Measurements from ENCODE around the gene RBM18. TPM values are rescaled to one million over a fixed set of nuclear protein-coding genes. Genes with fewer than 3 reads are reported as not detected.

Gene RBM18
- total RNA-seq, 4 donors from 2014 or later, result 10.2 to 15.8 (median 11.9) TPM

DNA sequence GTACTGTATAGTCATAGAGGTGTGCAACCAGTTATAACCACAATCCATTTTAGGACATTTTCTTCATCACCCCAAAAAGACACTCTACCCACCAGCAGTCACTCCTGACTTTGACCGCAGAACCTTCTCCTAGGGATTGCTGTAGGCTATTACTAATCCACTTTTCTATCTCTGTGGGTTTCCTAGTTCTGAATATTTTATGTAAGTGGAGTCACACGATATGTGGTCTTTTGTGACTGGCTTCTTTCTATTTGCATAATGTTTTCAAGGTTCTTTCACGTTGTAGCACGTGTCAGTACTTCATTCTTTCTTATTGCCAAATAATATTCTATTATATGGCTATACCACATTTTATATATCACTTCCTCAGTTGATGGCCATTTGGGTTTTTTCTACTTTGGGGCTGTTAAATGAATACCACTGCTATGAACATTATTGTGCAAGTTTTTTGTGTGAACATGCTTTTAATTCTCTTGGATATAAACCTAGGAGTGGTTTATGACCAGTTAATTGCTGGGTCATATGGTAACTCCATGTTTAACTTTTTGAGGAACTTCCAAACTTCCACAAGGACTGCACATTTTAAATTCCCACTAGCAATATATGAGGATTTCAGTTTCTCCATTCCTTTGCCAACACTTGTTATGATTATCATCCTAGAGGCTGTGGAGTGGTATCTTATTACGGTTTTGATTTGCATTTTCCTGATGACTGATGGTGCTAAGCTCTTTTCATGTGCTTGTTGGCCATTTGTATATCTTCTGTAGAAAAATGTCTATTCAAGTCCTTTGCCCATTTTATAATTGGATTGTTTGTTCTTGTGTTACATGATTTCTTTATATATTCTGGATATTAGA, 37.8 kb upstream of the RBM18 start:
- Histone ChIP-seq H3K9me3 (no peaks in the 10 kb centered on the region), H3K27me3 (no peaks in the 10 kb centered on the region), H3K4me1 (peaks cover 3% of the 10 kb centered on the region), H3K4me3 (no peak overlapping the region), H3K27ac (no peak overlapping the region), H3K36me3 (peaks cover 52% of the 10 kb centered on the region)
- WGBS, result 93% methylated on average over 5 of the region's 5 CpGs
- no peak for DNase-seq (ENCODE audit: low spot score in 2 of 2)
- TF ChIP-seq POLR2AphosphoS5 (IDR thresholded peaks at IDR 0.05) (no peak), POLR2A (IDR thresholded peaks at IDR 0.05) (no peak), EP300 (IDR thresholded peaks at IDR 0.05) (no peak)
- TF ChIP-seq, protein P1, sequence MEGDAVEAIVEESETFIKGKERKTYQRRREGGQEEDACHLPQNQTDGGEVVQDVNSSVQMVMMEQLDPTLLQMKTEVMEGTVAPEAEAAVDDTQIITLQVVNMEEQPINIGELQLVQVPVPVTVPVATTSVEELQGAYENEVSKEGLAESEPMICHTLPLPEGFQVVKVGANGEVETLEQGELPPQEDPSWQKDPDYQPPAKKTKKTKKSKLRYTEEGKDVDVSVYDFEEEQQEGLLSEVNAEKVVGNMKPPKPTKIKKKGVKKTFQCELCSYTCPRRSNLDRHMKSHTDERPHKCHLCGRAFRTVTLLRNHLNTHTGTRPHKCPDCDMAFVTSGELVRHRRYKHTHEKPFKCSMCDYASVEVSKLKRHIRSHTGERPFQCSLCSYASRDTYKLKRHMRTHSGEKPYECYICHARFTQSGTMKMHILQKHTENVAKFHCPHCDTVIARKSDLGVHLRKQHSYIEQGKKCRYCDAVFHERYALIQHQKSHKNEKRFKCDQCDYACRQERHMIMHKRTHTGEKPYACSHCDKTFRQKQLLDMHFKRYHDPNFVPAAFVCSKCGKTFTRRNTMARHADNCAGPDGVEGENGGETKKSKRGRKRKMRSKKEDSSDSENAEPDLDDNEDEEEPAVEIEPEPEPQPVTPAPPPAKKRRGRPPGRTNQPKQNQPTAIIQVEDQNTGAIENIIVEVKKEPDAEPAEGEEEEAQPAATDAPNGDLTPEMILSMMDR (IDR thresholded peaks at IDR 0.05), result no peak

DNA sequence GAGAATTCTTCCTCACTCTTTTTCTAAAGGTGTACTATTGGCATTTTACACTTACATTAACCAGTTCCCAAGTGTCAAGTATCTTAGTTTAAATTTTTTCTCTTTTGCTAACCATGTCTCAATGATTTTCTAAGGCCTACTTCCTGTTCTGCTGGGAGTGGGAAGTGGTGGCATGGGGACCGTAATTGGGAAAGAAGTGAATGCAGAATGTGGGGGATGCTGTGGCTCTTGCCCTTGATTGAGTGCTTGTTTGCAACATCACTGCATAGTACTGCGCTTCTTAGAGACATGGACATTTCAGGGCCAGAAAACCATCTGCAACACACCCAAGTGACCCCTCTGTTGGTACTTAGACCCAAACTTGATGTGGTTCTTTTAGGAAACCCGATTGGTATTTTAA, 32.9 kb upstream of the RBM18 start:
- DNase-seq (ENCODE audit: low spot score in 2 of 2), result no peak
- Histone ChIP-seq H3K27ac (no peak overlapping the region), H3K36me3 (peaks cover 48% of the 10 kb centered on the region), H3K9me3 (no peaks in the 10 kb centered on the region), H3K4me1 (no peaks in the 10 kb centered on the region), H3K4me3 (no peak overlapping the region), H3K27me3 (no peaks in the 10 kb centered on the region)
- no peak for TF ChIP-seq POLR2A (IDR thresholded peaks at IDR 0.05)
- no peak for TF ChIP-seq EP300 (IDR thresholded peaks at IDR 0.05)
- no peak for TF ChIP-seq POLR2AphosphoS5 (IDR thresholded peaks at IDR 0.05)
- TF ChIP-seq, protein P1 (IDR thresholded peaks at IDR 0.05), result no peak
- WGBS, result 91% methylated on average over 3 of the region's 3 CpGs

DNA sequence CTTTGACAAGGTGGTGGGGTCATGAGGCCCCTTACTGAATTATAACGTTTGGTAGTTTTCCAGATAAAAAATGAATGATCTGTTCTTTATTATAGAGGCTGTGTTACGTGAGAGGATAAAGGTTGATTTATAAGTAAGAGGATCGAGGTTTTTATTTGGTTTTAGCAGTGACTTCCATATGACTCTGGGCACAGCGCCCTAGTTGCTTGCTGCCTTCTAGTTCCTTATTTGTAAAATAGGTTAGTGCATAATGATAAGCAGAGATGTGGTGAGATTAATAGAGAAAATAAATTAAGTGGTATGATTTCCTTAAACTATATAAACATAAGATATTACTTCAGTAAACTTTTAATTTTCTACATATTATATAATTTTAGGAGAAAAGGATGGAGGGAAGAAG, 29.9 kb upstream of the RBM18 start:
- no peaks in the 10 kb centered on the region for H3K9me3 ChIP-seq
- 77% methylated on average over 4 of the region's 4 CpGs for WGBS
- DNase-seq (ENCODE audit: low spot score in 2 of 2), result no peak
- H3K36me3 ChIP-seq, result peaks cover 49% of the 10 kb centered on the region
- TF ChIP-seq EP300 (IDR thresholded peaks at IDR 0.05) (no peak), POLR2A (IDR thresholded peaks at IDR 0.05) (no peak), POLR2AphosphoS5 (IDR thresholded peaks at IDR 0.05) (no peak)
- TF ChIP-seq, protein P1 (IDR thresholded peaks at IDR 0.05), result no peak
- H3K4me3 ChIP-seq, result no peak overlapping the region
- H3K27ac ChIP-seq, result no peak overlapping the region
- no peaks in the 10 kb centered on the region for H3K27me3 ChIP-seq
- H3K4me1 ChIP-seq, result no peaks in the 10 kb centered on the region

DNA sequence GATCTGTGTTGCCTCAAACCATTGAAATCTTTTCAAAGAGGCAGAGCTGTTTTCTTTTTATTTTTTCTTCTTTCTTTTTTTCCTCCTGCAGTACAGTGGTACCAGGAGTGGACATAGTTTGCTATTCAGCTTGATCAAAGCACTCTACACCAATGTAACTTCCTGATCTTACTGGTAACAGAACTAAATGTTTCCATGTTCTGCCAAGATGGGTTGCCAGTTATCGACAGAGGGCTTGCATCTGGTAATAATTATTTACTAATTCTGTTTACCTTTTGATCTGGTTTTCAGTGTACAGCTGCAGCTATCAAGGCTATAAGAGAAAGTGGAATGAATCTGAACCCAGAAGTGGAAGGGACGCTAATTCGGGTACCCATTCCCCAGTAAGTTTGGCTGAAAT, 26.8 kb upstream of the RBM18 start:
- H3K4me3 ChIP-seq, result no peak overlapping the region
- 77% methylated on average over 3 of the region's 3 CpGs for WGBS
- no peak overlapping the region for H3K27ac ChIP-seq
- H3K27me3 ChIP-seq, result no peaks in the 10 kb centered on the region
- H3K4me1 ChIP-seq, result no peaks in the 10 kb centered on the region
- DNase-seq (ENCODE audit: low spot score in 2 of 2), result no peak
- peaks cover 50% of the 10 kb centered on the region for H3K36me3 ChIP-seq
- no peaks in the 10 kb centered on the region for H3K9me3 ChIP-seq
- TF ChIP-seq EP300 (IDR thresholded peaks at IDR 0.05), result no peak
- TF ChIP-seq POLR2AphosphoS5 (IDR thresholded peaks at IDR 0.05), result no peak
- TF ChIP-seq, protein P1 (IDR thresholded peaks at IDR 0.05), result no peak
- no peak for TF ChIP-seq POLR2A (IDR thresholded peaks at IDR 0.05)

DNA sequence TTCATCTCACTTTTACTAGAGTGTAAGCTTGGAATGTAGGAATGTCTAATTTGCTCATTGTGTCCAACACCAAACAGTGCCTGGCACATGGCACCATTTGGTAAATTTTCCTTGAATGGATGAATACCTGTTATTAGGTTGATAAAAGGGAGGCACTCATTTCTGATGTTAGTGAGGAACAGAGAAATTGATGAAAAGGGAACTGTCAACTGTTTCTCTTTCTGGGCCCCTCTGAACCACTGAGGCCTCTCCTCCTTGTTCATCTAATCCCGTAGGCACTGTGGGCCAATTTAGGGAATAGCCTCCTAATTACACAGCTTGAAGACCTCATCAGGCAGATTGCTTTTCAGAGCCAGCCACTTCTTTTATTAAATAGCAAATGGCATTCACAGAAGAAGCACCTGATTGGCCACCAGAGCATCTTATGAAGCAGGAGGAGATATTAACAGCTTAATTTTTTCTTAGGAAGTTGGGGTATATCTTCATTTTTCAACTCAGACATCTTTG, 22.6 kb upstream of the RBM18 start:
- Histone ChIP-seq H3K4me3 (no peak overlapping the region), H3K36me3 (peaks cover 53% of the 10 kb centered on the region), H3K27ac (no peak overlapping the region), H3K27me3 (no peaks in the 10 kb centered on the region), H3K4me1 (no peaks in the 10 kb centered on the region), H3K9me3 (no peaks in the 10 kb centered on the region)
- 95% methylated on average over 1 of the region's 1 CpG for WGBS
- no peak for DNase-seq (ENCODE audit: low spot score in 2 of 2)
- TF ChIP-seq, protein P1 (IDR thresholded peaks at IDR 0.05), result no peak
- TF ChIP-seq EP300 (IDR thresholded peaks at IDR 0.05), result no peak
- TF ChIP-seq POLR2A (IDR thresholded peaks at IDR 0.05), result no peak
- no peak for TF ChIP-seq POLR2AphosphoS5 (IDR thresholded peaks at IDR 0.05)
